ENCODE data around the gene RNFT1.
"Not testable (repeated sequence)": the region's sequence is repeated elsewhere in the genome, so short reads cannot be mapped to it uniquely, and the experiment has no call there.

RNFT1 gene

GRCh38 chr17:59930121-59930520 is 34.4 kb downstream of the RNFT1 start:
- H3K36me3 ChIP-seq (ENCODE audit: control insufficient read depth, insufficient read depth, low read length) = peaks cover 56% of the 10 kb centered on the region

GRCh38 chr17:59920637-59921036 is 43.9 kb downstream of the RNFT1 start:
- not testable (repeated sequence) for H3K27ac ChIP-seq (ENCODE audit: low read depth, low read length); H3K9ac ChIP-seq (ENCODE audit: low read depth, low read length); H3K9me3 ChIP-seq (ENCODE audit: control insufficient read depth, insufficient read depth, low read length); H3K4me3 ChIP-seq (ENCODE audit: low read depth, low read length); H3K27me3 ChIP-seq (ENCODE audit: control insufficient read depth, insufficient read depth, low read length); H3K4me1 ChIP-seq (ENCODE audit: control insufficient read depth, insufficient read depth, low read length)
- peaks cover 30% of the 10 kb centered on the region for H3K36me3 ChIP-seq (ENCODE audit: control insufficient read depth, insufficient read depth, low read length)

More at GRCh38 chr17:59930121-59930520, 34.4 kb downstream of the RNFT1 start:
- not testable (repeated sequence) for H3K27me3 ChIP-seq (ENCODE audit: control insufficient read depth, insufficient read depth, low read length); H3K9ac ChIP-seq (ENCODE audit: low read depth, low read length); H3K27ac ChIP-seq (ENCODE audit: low read depth, low read length); H3K9me3 ChIP-seq (ENCODE audit: control insufficient read depth, insufficient read depth, low read length); H3K4me1 ChIP-seq (ENCODE audit: control insufficient read depth, insufficient read depth, low read length); H3K4me3 ChIP-seq (ENCODE audit: low read depth, low read length)

GRCh38 chr17:59916446-59916845 is 48.1 kb downstream of the RNFT1 start:
- Histone ChIP-seq H3K27me3 (ENCODE audit: control insufficient read depth, insufficient read depth, low read length) (no peaks in the 10 kb centered on the region), H3K27ac (ENCODE audit: low read depth, low read length) (no peak overlapping the region), H3K36me3 (ENCODE audit: control insufficient read depth, insufficient read depth, low read length) (peaks cover 47% of the 10 kb centered on the region), H3K9me3 (ENCODE audit: control insufficient read depth, insufficient read depth, low read length) (no peaks in the 10 kb centered on the region), H3K9ac (ENCODE audit: low read depth, low read length) (no peak overlapping the region), H3K4me3 (ENCODE audit: low read depth, low read length) (no peak overlapping the region), H3K4me1 (ENCODE audit: control insufficient read depth, insufficient read depth, low read length) (no peaks in the 10 kb centered on the region)

GRCh38 chr17:59914274-59914854 is 50.2 kb downstream of the RNFT1 start:
- Histone ChIP-seq H3K9me3 (ENCODE audit: control insufficient read depth, insufficient read depth, low read length) (no peaks in the 10 kb centered on the region), H3K4me1 (ENCODE audit: control insufficient read depth, insufficient read depth, low read length) (no peaks in the 10 kb centered on the region), H3K9ac (ENCODE audit: low read depth, low read length) (no peak overlapping the region), H3K27ac (ENCODE audit: low read depth, low read length) (no peak overlapping the region), H3K4me3 (ENCODE audit: low read depth, low read length) (no peak overlapping the region), H3K27me3 (ENCODE audit: control insufficient read depth, insufficient read depth, low read length) (no peaks in the 10 kb centered on the region), H3K36me3 (ENCODE audit: control insufficient read depth, insufficient read depth, low read length) (peaks cover 40% of the 10 kb centered on the region)

- H3K36me3 ChIP-seq (ENCODE audit: control insufficient read depth, insufficient read depth, low read length) = peaks cover under 1% of the 10 kb centered on the region; the same call in 1 of the 2 replicates
- H3K9me3 ChIP-seq (ENCODE audit: control insufficient read depth, insufficient read depth, low read length) = no peaks in the 10 kb centered on the region
- H3K27ac ChIP-seq (ENCODE audit: low read depth, low read length) = no peak overlapping the region
- H3K4me3 ChIP-seq (ENCODE audit: low read depth, low read length) = no peak overlapping the region
- H3K27me3 ChIP-seq (ENCODE audit: control insufficient read depth, insufficient read depth, low read length) = no peaks in the 10 kb centered on the region
- H3K9ac ChIP-seq (ENCODE audit: low read depth, low read length) = no peak overlapping the region
- H3K4me1 ChIP-seq (ENCODE audit: control insufficient read depth, insufficient read depth, low read length) = no peaks in the 10 kb centered on the region
These were observed 57.1 kb downstream of the RNFT1 start for GRCh38 chr17:59907467-59907866.

GRCh38 chr17:59903455-59903854 is 61.1 kb downstream of the RNFT1 start:
- H3K4me1 ChIP-seq (ENCODE audit: control insufficient read depth, insufficient read depth, low read length) = no peaks in the 10 kb centered on the region
- H3K4me3 ChIP-seq (ENCODE audit: low read depth, low read length) = no peak overlapping the region
- no peak overlapping the region for H3K9ac ChIP-seq (ENCODE audit: low read depth, low read length)
- H3K27ac ChIP-seq (ENCODE audit: low read depth, low read length) = no peak overlapping the region
- no peaks in the 10 kb centered on the region for H3K9me3 ChIP-seq (ENCODE audit: control insufficient read depth, insufficient read depth, low read length)
- H3K27me3 ChIP-seq (ENCODE audit: control insufficient read depth, insufficient read depth, low read length) = no peaks in the 10 kb centered on the region
- no peaks in the 10 kb centered on the region for H3K36me3 ChIP-seq (ENCODE audit: control insufficient read depth, insufficient read depth, low read length)

Data from HUES48 (cell line).